Right atrium auricular region (tissue), 2 donors: ENCODE data around the gene CCBE1. TPM values are rescaled to one million over a fixed set of nuclear protein-coding genes. Genes with fewer than 3 reads are reported as not detected.
A peak's percentile ranks its signal among the peaks of the same experiment; 100 is the strongest.

Experiments used
- DNase-seq: peaks from one replicate; pipeline ENCODE4 v3.0.0-alpha.2; 2019; ENCODE audit warnings: low spot score
- H3K27ac ChIP-seq, 2 donors: fragments of 200-600 bp; sonication (generic); 1 replicate in 1 of 2; 2 replicates in 1 of 2; pipeline ENCODE4 v1.5.1; 2016 to 2019
- H3K27me3 ChIP-seq, 2 donors: fragments of 200-600 bp; sonication (generic); one replicate each; pipeline versions ENCODE4 v1.5.1 to v1.6.0; 2017 to 2019
- H3K36me3 ChIP-seq: fragments of 200-600 bp; sonication (generic); one replicate; pipeline ENCODE4 v1.5.1; 2016
- H3K4me1 ChIP-seq, 2 donors: fragments of 200-600 bp; sonication (generic); one replicate each; pipeline versions ENCODE4 v1.5.1 to v1.6.0; 2017 to 2019
- H3K4me3 ChIP-seq, 2 donors: fragments of 200-600 bp; sonication (generic); 1 replicate in 1 of 2; 2 replicates in 1 of 2; pipeline ENCODE4 v1.5.1; 2017 to 2019; ENCODE audit warnings: mild to moderate bottlenecking in 1 of 2, moderate library complexity in 1 of 2
- H3K9me3 ChIP-seq, 2 donors: fragments of 200-600 bp; sonication (generic); one replicate each; pipeline ENCODE4 v1.5.1; 2019
- CTCF ChIP-seq, 2 donors: fragments of 200-600 bp; sonication (generic); IDR thresholded peaks; one replicate each; pipeline ENCODE4 v1.5.1; 2019; ENCODE audit warnings: antibody characterized with exemption in 2 of 2
- total RNA-seq, 2 donors: library from RNA; depleted of rRNA; stranded (reverse); fragments of >200 nt; gene quantifications; one replicate each; pipeline ENCODE4 v1.1.0, GENCODE V29; 2016

The CCBE1 gene
- under 1 TPM; 0.44 to 0.94 TPM for total RNA-seq

- peak; percentile 79 to 86 for TF ChIP-seq CTCF (IDR thresholded peaks at IDR 0.05)
- peaks cover 0 to 6% of the 10 kb centered on the region in 2 donors for H3K27me3 ChIP-seq
- peak; percentile 59 for DNase-seq
- H3K27ac ChIP-seq = no peak within 1 kb of the TSS
- H3K9me3 ChIP-seq = no peaks in the 10 kb centered on the region
- H3K4me3 ChIP-seq = peak within 1 kb of the TSS; percentile 48 to 49
- H3K36me3 ChIP-seq = no peaks in the 10 kb centered on the region
- H3K4me1 ChIP-seq = peaks cover 0 to 26% of the 10 kb centered on the region in 2 donors
Observed at GRCh38 chr18:59697236-59697932, at the start of gene CCBE1. CCBE1 (minus strand) TSS chr18:59697423.

- Histone ChIP-seq H3K4me1 (no peaks in the 10 kb centered on the region), H3K36me3 (no peaks in the 10 kb centered on the region), H3K4me3 (no peak overlapping the region), H3K27ac (no peak overlapping the region), H3K27me3 (no peaks in the 10 kb centered on the region), H3K9me3 (peaks cover 0 to 7% of the 10 kb centered on the region in 2 donors)
- TF ChIP-seq CTCF (IDR thresholded peaks at IDR 0.05) = no peak
- no peak for DNase-seq
Observed at GRCh38 chr18:59744271-59744721, 47.1 kb upstream of the CCBE1 start.

- no peak for DNase-seq
- H3K27me3 ChIP-seq = no peaks in the 10 kb centered on the region
- TF ChIP-seq CTCF (IDR thresholded peaks at IDR 0.05) = no peak
- H3K9me3 ChIP-seq = peaks cover 0 to 14% of the 10 kb centered on the region in 2 donors
- no peak overlapping the region for H3K27ac ChIP-seq
- no peaks in the 10 kb centered on the region for H3K4me1 ChIP-seq
- H3K36me3 ChIP-seq = no peaks in the 10 kb centered on the region
- no peak overlapping the region for H3K4me3 ChIP-seq
Observed at GRCh38 chr18:59743566-59743965, 46.3 kb upstream of the CCBE1 start.

- TF ChIP-seq CTCF (IDR thresholded peaks at IDR 0.05) = no peak
- Histone ChIP-seq H3K27me3 (no peaks in the 10 kb centered on the region), H3K36me3 (no peaks in the 10 kb centered on the region), H3K9me3 (peaks cover 0 to 18% of the 10 kb centered on the region in 2 donors), H3K4me3 (no peak overlapping the region), H3K4me1 (no peaks in the 10 kb centered on the region), H3K27ac (no peak overlapping the region)
- DNase-seq = no peak
Observed at GRCh38 chr18:59742325-59743111, 45.3 kb upstream of the CCBE1 start.

GRCh38 chr18:59740141-59740540, 42.9 kb upstream of the CCBE1 start:
- DNase-seq = no peak
- TF ChIP-seq CTCF (IDR thresholded peaks at IDR 0.05) = no peak
- no peaks in the 10 kb centered on the region for H3K36me3 ChIP-seq
- H3K9me3 ChIP-seq = peaks cover 0 to 14% of the 10 kb centered on the region in 2 donors
- no peak overlapping the region for H3K27ac ChIP-seq
- H3K4me3 ChIP-seq = no peak overlapping the region
- no peaks in the 10 kb centered on the region for H3K27me3 ChIP-seq
- no peaks in the 10 kb centered on the region for H3K4me1 ChIP-seq
